HEK293T (cell line): ENCODE measurements around the gene KLHL22.

Experiments
- CTCF ChIA-PET: fragments of 350-600 bp; formaldehyde crosslinking; extraction: SDS; loops from one replicate; lab custom pipeline; 2021; ENCODE audit warnings: antibody characterized with exemption, inconsistent platforms; lab: Yijun Ruan, JAX
- POLR2A ChIA-PET: fragments of 350-600 bp; formaldehyde crosslinking; extraction: SDS; loops from one replicate; lab custom pipeline; 2020; ENCODE audit warnings: antibody characterized with exemption, inconsistent platforms; lab: Yijun Ruan, JAX
- DNase-seq: peaks from one replicate; pipeline ENCODE4 v3.0.0; 2012; ENCODE audit warnings: mixed read lengths; ENCODE audit errors: extremely low spot score
- ARNT ChIP-seq: fragments of 450-650 bp; IDR thresholded peaks from 2 replicates; pipeline ENCODE4 v1.6.1; 2017; ENCODE audit warnings: mild to moderate bottlenecking
- BHLHE40 ChIP-seq: fragments of 450-650 bp; IDR thresholded peaks from 2 replicates; pipeline ENCODE4 v1.6.1; 2016; ENCODE audit warnings: mild to moderate bottlenecking, moderate library complexity, borderline replicate concordance
- CTBP1 ChIP-seq: fragments of 450-650 bp; IDR thresholded peaks from 2 replicates; pipeline ENCODE4 v1.6.1; 2016; ENCODE audit warnings: borderline replicate concordance
- ELF4 ChIP-seq: fragments of 450-650 bp; IDR thresholded peaks from 2 replicates; pipeline ENCODE4 v1.6.1; 2017; ENCODE audit warnings: antibody characterized with exemption
- FOXA1 ChIP-seq: fragments of 450-650 bp; IDR thresholded peaks from 2 replicates; pipeline ENCODE4 v1.6.1; 2016; ENCODE audit warnings: mild to moderate bottlenecking
- FOXK2 ChIP-seq: fragments of 450-650 bp; IDR thresholded peaks from 2 replicates; pipeline ENCODE4 v1.6.1; 2016; ENCODE audit warnings: mild to moderate bottlenecking
- FOXM1 ChIP-seq: fragments of 450-650 bp; IDR thresholded peaks from 2 replicates; pipeline ENCODE4 v1.6.1; 2017; ENCODE audit warnings: mild to moderate bottlenecking, borderline replicate concordance
- HDGF ChIP-seq: fragments of 450-650 bp; IDR thresholded peaks from 2 replicates; pipeline ENCODE4 v1.6.1; 2017; ENCODE audit warnings: antibody characterized with exemption, borderline replicate concordance
- L3MBTL2 ChIP-seq: fragments of 450-650 bp; conservative IDR thresholded peaks from 2 replicates; pipeline ENCODE4 v1.6.1; 2016; ENCODE audit warnings: mild to moderate bottlenecking
- LEF1 ChIP-seq: fragments of 450-650 bp; IDR thresholded peaks from 2 replicates; pipeline ENCODE4 v1.6.1; 2017; ENCODE audit warnings: mild to moderate bottlenecking, borderline replicate concordance
- NFRKB ChIP-seq: fragments of 450-650 bp; IDR thresholded peaks from 2 replicates; pipeline ENCODE4 v1.6.1; 2016; ENCODE audit warnings: mild to moderate bottlenecking, moderate library complexity
- PKNOX1 ChIP-seq: fragments of 450-650 bp; IDR thresholded peaks from 2 replicates; pipeline ENCODE4 v1.6.1; 2016
- SP1 ChIP-seq: fragments of 450-650 bp; IDR thresholded peaks from 2 replicates; pipeline ENCODE4 v1.6.1; 2017
- SUZ12 ChIP-seq: fragments of 450-650 bp; IDR thresholded peaks from 2 replicates; pipeline ENCODE4 v1.6.1; 2016; ENCODE audit warnings: mild to moderate bottlenecking
- TARDBP ChIP-seq: fragments of 450-650 bp; IDR thresholded peaks from 2 replicates; pipeline ENCODE4 v1.6.1; 2016
- ZNF384 ChIP-seq: fragments of 450-650 bp; IDR thresholded peaks from 2 replicates; pipeline ENCODE4 v1.6.1; 2016

Gene KLHL22

GRCh38 chr22:20408891-20409290 is 86.7 kb downstream of the KLHL22 start:
- POLR2A ChIA-PET = no interaction called here

GRCh38 chr22:20407829-20408228 is 87.8 kb downstream of the KLHL22 start:
- TF ChIP-seq CTBP1 = no peak
- TF ChIP-seq TARDBP = no peak
- no peak for TF ChIP-seq HDGF
- TF ChIP-seq LEF1 = no peak
- TF ChIP-seq FOXM1 = no peak
- TF ChIP-seq FOXK2 = no peak
- TF ChIP-seq L3MBTL2 = no peak
- TF ChIP-seq ELF4 = no peak
- TF ChIP-seq ARNT = no peak
- TF ChIP-seq FOXA1 = no peak
- TF ChIP-seq SP1 = no peak
- no peak for TF ChIP-seq SUZ12
- TF ChIP-seq ZNF384 = no peak
- no peak for TF ChIP-seq NFRKB
- TF ChIP-seq BHLHE40 = no peak
- no peak for DNase-seq
- POLR2A ChIA-PET = interaction anchor here (0.7 to 2.8 kb wide), 2 partner anchors 14 to 88 kb away, joined by 3 to 16 read pairs; partner anchors contain the start of genes DGCR6L and ZNF74
- CTCF ChIA-PET = interaction anchor here (1.0 kb wide), 1 partner anchor 46 kb away, joined by 5 read pairs; no protein-coding TSS in a partner anchor

More at GRCh38 chr22:20408891-20409290, 86.7 kb downstream of the KLHL22 start:
- no peak for TF ChIP-seq BHLHE40
- TF ChIP-seq FOXK2 = no peak
- no peak for TF ChIP-seq ZNF384
- no peak for TF ChIP-seq L3MBTL2
- no peak for TF ChIP-seq CTBP1
- TF ChIP-seq TARDBP = no peak
- CTCF ChIA-PET = interaction anchor here (1.0 kb wide), 1 partner anchor 45 kb away, joined by 5 read pairs; no protein-coding TSS in a partner anchor
- DNase-seq = no peak

- no peak for TF ChIP-seq ELF4
- no peak for TF ChIP-seq ZNF384
- TF ChIP-seq PKNOX1 = no peak
- no peak for TF ChIP-seq FOXM1
- no peak for TF ChIP-seq ARNT
- no peak for TF ChIP-seq LEF1
- no peak for TF ChIP-seq HDGF
- no peak for TF ChIP-seq BHLHE40
- no peak for TF ChIP-seq FOXA1
- TF ChIP-seq SUZ12 = no peak
- no peak for TF ChIP-seq NFRKB
- no peak for TF ChIP-seq TARDBP
- TF ChIP-seq FOXK2 = no peak
- no peak for TF ChIP-seq CTBP1
- TF ChIP-seq SP1 = no peak
- TF ChIP-seq L3MBTL2 = no peak
- no peak for DNase-seq
- CTCF ChIA-PET = no interaction called here
- POLR2A ChIA-PET = interaction anchor here (2.8 kb wide), 1 partner anchor 13 kb away, joined by 16 read pairs; the partner anchor contains the start of gene ZNF74
Measured at GRCh38 chr22:20406686-20407408, 88.7 kb downstream of the KLHL22 start.

GRCh38 chr22:20405931-20406685 is 89.5 kb downstream of the KLHL22 start:
- no peak for DNase-seq
- TF ChIP-seq CTBP1 = no peak
- no peak for TF ChIP-seq FOXM1
- no peak for TF ChIP-seq FOXA1
- TF ChIP-seq SP1 = no peak
- TF ChIP-seq ZNF384 = no peak
- no peak for TF ChIP-seq HDGF
- no peak for TF ChIP-seq LEF1
- no peak for TF ChIP-seq TARDBP
- TF ChIP-seq SUZ12 = no peak
- no peak for TF ChIP-seq L3MBTL2
- TF ChIP-seq PKNOX1 = no peak
- ChIA-PET POLR2A (interaction anchor here (2.8 kb wide), 1 partner anchor 12 kb away, joined by 16 read pairs; the partner anchor contains the start of gene ZNF74), CTCF (no interaction called here)

GRCh38 chr22:20405291-20405930 is 90.2 kb downstream of the KLHL22 start:
- ChIA-PET CTCF (no interaction called here), POLR2A (no interaction called here)
- TF ChIP-seq SUZ12 (no peak), TARDBP (no peak), ZNF384 (no peak), BHLHE40 (no peak), L3MBTL2 (no peak), FOXK2 (no peak), HDGF (no peak), CTBP1 (no peak), ARNT (no peak), NFRKB (no peak), LEF1 (no peak), ELF4 (no peak), SP1 (no peak)
- no peak for DNase-seq
